K562 (cell line): ENCODE data around the gene MILR1. TPM values are rescaled to one million over a fixed set of nuclear protein-coding genes. Genes with fewer than 3 reads are reported as not detected.

ENCODE experiments used
- ATAC-seq: fragments of 200-7000 bp; cut with Tn5 transposase; 3 replicates; pipeline ENCODE4 v1.9.1; 2020; ENCODE audit warnings: moderate library complexity
- BruUV-seq: library from RNA; stranded (reverse); fragments of 400-500 nt; replicated peaks from 2 replicates; lab custom pipeline; 2021; lab: Mats Ljungman, UMichigan
- CTCF ChIA-PET: fragments of 300-600 bp; formaldehyde crosslinking; extraction: SDS; loops from one replicate; lab custom pipeline; 2021; ENCODE audit warnings: low intra/inter-chr PET ratio; lab: Yijun Ruan, JAX
- POLR2A ChIA-PET: fragments of 300-600, 350-650 bp; sonication (Branson Sonifier 250); formaldehyde crosslinking; extraction: SDS; loops from one replicate; lab custom pipeline; 2021; ENCODE audit warnings: antibody characterized with exemption, inconsistent platforms; lab: Yijun Ruan, JAX
- DNase-seq, 4 experiments: peaks; one replicate each; pipeline versions ENCODE4 v3.0.0 to v3.0.0-alpha.2; 2011 to 2018; ENCODE audit warnings: low spot score in 3 of 4, mixed read lengths in 3 of 4; ENCODE audit errors: extremely low read depth in 1 of 4
- FAIRE-seq: peaks from 2 replicates; lab custom pipeline; 2011; peaks lifted over from hg19 to GRCh38; lab: Jason Lieb, UNC
- H2AFZ ChIP-seq: 2 replicates; pipeline ENCODE4 v1.6.0; 2011; ENCODE audit warnings: low read depth, low read length, control low read depth, inconsistent platforms
- H3K27ac ChIP-seq: fragments of 200-600 bp; 3 replicates; pipeline ENCODE4 v1.8.0; 2011; ENCODE audit warnings: low read depth, mild to moderate bottlenecking, control low read depth, inconsistent platforms, low read length, moderate library complexity, mixed read lengths; ENCODE audit errors: extremely low read depth
- H3K27me3 ChIP-seq, 2 experiments: fragments of 300-600 bp in 1 of 2; 2 replicates in 1 of 2; 3 replicates in 1 of 2; pipeline versions ENCODE4 v1.6.0 to v1.8.0; 2011; ENCODE audit warnings: inconsistent platforms in 2 of 2, low read length in 2 of 2, mild to moderate bottlenecking in 1 of 2, mixed read lengths in 1 of 2, moderate library complexity in 1 of 2; ENCODE audit not compliant: control insufficient read depth in 2 of 2, insufficient read depth in 2 of 2
- H3K36me3 ChIP-seq: fragments of 300-600 bp; 3 replicates; pipeline ENCODE4 v1.8.0; 2011; ENCODE audit warnings: mild to moderate bottlenecking, low read length, inconsistent platforms; ENCODE audit not compliant: control insufficient read depth, insufficient read depth
- H3K4me1 ChIP-seq, 2 experiments: fragments of 200-600 bp in 1 of 2; replicated peaks in 1 of 2; 2 replicates in 1 of 2; 3 replicates in 1 of 2; pipeline versions ENCODE4 v1.5.1 to v1.8.0; 2011; ENCODE audit warnings: inconsistent platforms in 2 of 2, low read length in 2 of 2, mild to moderate bottlenecking in 1 of 2, mixed read lengths in 1 of 2, moderate library complexity in 1 of 2; ENCODE audit not compliant: control insufficient read depth in 2 of 2, insufficient read depth in 2 of 2
- H3K4me2 ChIP-seq: 2 replicates; pipeline ENCODE4 v1.6.1; 2011; ENCODE audit warnings: low read length, control low read depth, inconsistent platforms, mixed read lengths; ENCODE audit not compliant: insufficient read depth
- H3K4me3 ChIP-seq: fragments of 200-600 bp; sonication (generic), shearing (Covaris generic); 2 replicates; pipeline ENCODE4 v1.5.1; 2016; ENCODE audit warnings: control low read depth, inconsistent platforms
- H3K79me2 ChIP-seq: fragments of 200-600 bp; 3 replicates; pipeline ENCODE4 v1.8.0; 2011; ENCODE audit warnings: low read length, inconsistent platforms; ENCODE audit not compliant: control insufficient read depth, insufficient read depth
- H3K9ac ChIP-seq, 2 experiments: 2 replicates each; pipeline versions ENCODE4 v1.6.0 to v1.6.1; 2011; ENCODE audit warnings: low read depth in 2 of 2, low read length in 2 of 2, control low read depth in 1 of 2, inconsistent platforms in 1 of 2, mild to moderate bottlenecking in 1 of 2, mixed read lengths in 1 of 2; ENCODE audit not compliant: insufficient read depth in 1 of 2
- H3K9me1 ChIP-seq: one replicate; pipeline ENCODE4 v1.6.0; 2011; ENCODE audit warnings: inconsistent platforms, mild to moderate bottlenecking, low read length, moderate library complexity; ENCODE audit not compliant: control insufficient read depth, insufficient read depth
- H3K9me3 ChIP-seq: replicated peaks from 2 replicates; pipeline ENCODE4 v1.5.1; 2011; ENCODE audit warnings: low read depth, low read length, inconsistent platforms; ENCODE audit not compliant: control insufficient read depth, insufficient read depth
- H4K20me1 ChIP-seq: replicated peaks from 2 replicates; pipeline ENCODE4 v1.6.1; 2011; ENCODE audit warnings: low read length, inconsistent platforms, mixed read lengths; ENCODE audit not compliant: control insufficient read depth, insufficient read depth
- ARID3A ChIP-seq: IDR thresholded peaks from 2 replicates; pipeline ENCODE4 v1.6.1; 2012; ENCODE audit warnings: low read depth, low read length, improper control_type of control experiment, borderline replicate concordance
- CBX1 ChIP-seq: sonication (generic); IDR thresholded peaks from 2 replicates; pipeline ENCODE4 v1.6.1; 2016; ENCODE audit warnings: antibody characterized with exemption, low read depth, mild to moderate bottlenecking
- CREBBP ChIP-seq: IDR thresholded peaks from one replicate; pipeline ENCODE4 v1.6.1; 2012; ENCODE audit warnings: low read depth, mild to moderate bottlenecking, control low read depth, inconsistent platforms, low read length
- CUX1 ChIP-seq: fragments of 200-800 bp; sonication (Bioruptor generic); IDR thresholded peaks from 2 replicates; pipeline ENCODE4 v1.6.1; 2016; ENCODE audit warnings: missing genetic modification characterization, missing compliant biosample characterization
- HES1 ChIP-seq: fragments of 450-650 bp; IDR thresholded peaks from 2 replicates; pipeline ENCODE4 v1.6.1; 2016; ENCODE audit warnings: low read depth, mild to moderate bottlenecking, moderate library complexity
- HOXB6 ChIP-seq: fragments of 250-450 bp; sonication (Bioruptor Pico); IDR thresholded peaks from 2 replicates; pipeline ENCODE4 v1.5.1; 2022; ENCODE audit warnings: mild to moderate bottlenecking, borderline replicate concordance
- MYC ChIP-seq, 2 experiments: fragments of 250-450 bp in 1 of 2; sonication (Bioruptor Pico) in 1 of 2; IDR thresholded peaks; 2 replicates each; pipeline versions ENCODE4 v1.5.1 to v1.6.1; 2012 to 2021; ENCODE audit warnings: low read depth in 2 of 2, borderline replicate concordance in 1 of 2, improper control_type of control experiment in 1 of 2, low read length in 1 of 2, mild to moderate bottlenecking in 1 of 2, moderate library complexity in 1 of 2
- PHF20 ChIP-seq: fragments of 450-650 bp; IDR thresholded peaks from 2 replicates; pipeline ENCODE4 v1.6.1; 2018; ENCODE audit not compliant: partially characterized antibody
- XRCC4 ChIP-seq: IDR thresholded peaks from one replicate; pipeline ENCODE4 v1.6.1; 2011; ENCODE audit not compliant: insufficient read depth, insufficient read length; ENCODE audit errors: extremely low read depth
- ZC3H11A ChIP-seq: IDR thresholded peaks from 2 replicates; pipeline ENCODE4 v1.6.1; 2012; ENCODE audit warnings: low read depth, low read length, improper control_type of control experiment
- ZFPM2 ChIP-seq: fragments of 250-450 bp; sonication (Bioruptor Pico); IDR thresholded peaks from 2 replicates; pipeline ENCODE4 v1.5.1; 2022; ENCODE audit warnings: mild to moderate bottlenecking
- ZNF121 ChIP-seq: sonication (generic); formaldehyde crosslinking; conservative IDR thresholded peaks from 2 replicates; pipeline ENCODE4 v1.8.0; 2022; ENCODE audit warnings: missing genetic modification reagents
- ZNF143 ChIP-seq: sonication (generic); formaldehyde crosslinking; IDR thresholded peaks from 2 replicates; pipeline ENCODE4 v1.9.0; 2022; ENCODE audit warnings: mild to moderate bottlenecking, missing genetic modification reagents
- ZNF444 ChIP-seq: fragments of 250-450 bp; sonication (Bioruptor Pico); IDR thresholded peaks from 2 replicates; pipeline ENCODE4 v1.4.0; 2020; ENCODE audit warnings: mild to moderate bottlenecking, moderate library complexity
- ZNF57 ChIP-seq: fragments of 450-650 bp; formaldehyde crosslinking; IDR thresholded peaks from 2 replicates; pipeline ENCODE4 v1.4.0; 2020; ENCODE audit warnings: mild to moderate bottlenecking, moderate library complexity
- WGBS: fragments of 100-300 bp; shearing (Covaris generic); methylation state at CpG from one replicate; pipeline ENCODE4 v1.1.6; 2016; ENCODE audit warnings: low coverage, mixed read lengths; ENCODE audit not compliant: insufficient coverage; ENCODE audit errors: missing lambda C conversion rate; 5-methylcytosine and 5-hydroxymethylcytosine counted together
- in situ Hi-C: fragments of 300-500 bp; cut with MboI; formaldehyde crosslinking; loops from 4 replicates; pipeline ENCODE4 v1.15.0; 2018; ENCODE audit warnings: inconsistent platforms, mixed read lengths
- intact Hi-C: fragments of 100-400 bp; cut with micrococcal nuclease; formaldehyde crosslinking; loops from 2 replicates; pipeline ENCODE4 v1.14.2; 2022
- polyA plus RNA-seq, 8 experiments: library from polyadenylated mRNA; depleted of rRNA in 4 of 8; stranded (reverse) in 5 of 8; unstranded in 3 of 8; fragments of >200 nt; fragmentation: Nextera tagmentation in 2 of 8; fragmentation: Illumina TruSeq in 1 of 8; extraction: Ambion mirVana in 2 of 8; extraction: Trizol in 1 of 8; gene quantifications; 2 replicates each; pipeline versions ENCODE4 v1.2.1 to v1.2.3, GENCODE V29; 2011 to 2014; ENCODE audit warnings: inconsistent platforms in 1 of 8, missing spikeins in 1 of 8
- total RNA-seq, 7 experiments: library from RNA; depleted of rRNA in 6 of 7; stranded (reverse); fragments of >200 nt in 6 of 7; fragmentation: Illumina TruSeq in 2 of 7; extraction: Trizol in 2 of 7; gene quantifications; 2 replicates each; pipeline versions ENCODE4 v1.2.1 to v1.2.3, GENCODE V29; 2011 to 2021; ENCODE audit warnings: low replicate concordance in 1 of 7

MILR1 gene
- total and polyA plus RNA-seq, 9 of the 15 experiments (the other 6 are each of a cell fraction or from before 2014, with no cell fraction given) = 3.8 to 14.1 (median 7.1) TPM

GRCh38 chr17:64477849-64478248 is 28.9 kb downstream of the MILR1 start:
- no peaks in the 10 kb centered on the region for H3K79me2 ChIP-seq
- no peak for TF ChIP-seq ZFPM2 (CRISPR knock-in tag)
- TF ChIP-seq ZC3H11A = no peak
- no peak for TF ChIP-seq ZNF444 (CRISPR knock-in tag)
- no peak for TF ChIP-seq XRCC4
- no peak for TF ChIP-seq CUX1 (CRISPR knock-in tag)
- no peak for TF ChIP-seq ZNF143
- no peak for TF ChIP-seq CREBBP
- no peak for TF ChIP-seq CBX1
- TF ChIP-seq ARID3A = no peak
- no peak for TF ChIP-seq HES1
- TF ChIP-seq HOXB6 (CRISPR knock-in tag) = no peak
- no peak for TF ChIP-seq PHF20
- TF ChIP-seq MYC (IDR thresholded peaks at IDR 0.05; ENCODE audit: low read depth, low read length) = no peak
- TF ChIP-seq MYC (CRISPR knock-in tag; IDR thresholded peaks at IDR 0.05; ENCODE audit: borderline replicate concordance, low read depth) = no peak
- TF ChIP-seq ZNF121 = no peak
- TF ChIP-seq ZNF57 (CRISPR knock-in tag) = no peak
- FAIRE-seq (no peak), ATAC-seq (no peak), DNase-seq (no peak)
- no peaks in the 10 kb centered on the region for H3K4me1 ChIP-seq
- no peak overlapping the region for H3K27ac ChIP-seq
- no peaks in the 10 kb centered on the region for H4K20me1 ChIP-seq
- no peaks in the 10 kb centered on the region for H3K9me1 ChIP-seq
- H3K9ac ChIP-seq = no peak overlapping the region
- no TSS peak for BruUV-seq
- no peak overlapping the region for H2AFZ ChIP-seq
- no peak overlapping the region for H3K4me2 ChIP-seq
- in situ Hi-C loops (no loop called here), intact Hi-C loops (no loop called here)
- POLR2A ChIA-PET = interaction anchor here (0.6 to 2.2 kb wide), 6 partner anchors 12 to 115 kb away, joined by 3 to 6 read pairs (median 4); partner anchors contain the start of gene POLG2
- H3K9me3 ChIP-seq = no peaks in the 10 kb centered on the region
- no peak overlapping the region for H3K4me3 ChIP-seq
- 44% methylated on average over 1 of the region's 1 CpG for WGBS
- H3K27me3 ChIP-seq = no peaks in the 10 kb centered on the region
- peaks cover 40% of the 10 kb centered on the region for H3K36me3 ChIP-seq
- CTCF ChIA-PET = no interaction called here
